Measurements from ENCODE around the gene ATRIP. TPM values are rescaled to one million over a fixed set of nuclear protein-coding genes. Genes with fewer than 3 reads are reported as not detected.

The ATRIP gene
- total RNA-seq, 6 experiments from 2014 or later = 7.0 to 10.5 (median 8.2) TPM

DNA sequence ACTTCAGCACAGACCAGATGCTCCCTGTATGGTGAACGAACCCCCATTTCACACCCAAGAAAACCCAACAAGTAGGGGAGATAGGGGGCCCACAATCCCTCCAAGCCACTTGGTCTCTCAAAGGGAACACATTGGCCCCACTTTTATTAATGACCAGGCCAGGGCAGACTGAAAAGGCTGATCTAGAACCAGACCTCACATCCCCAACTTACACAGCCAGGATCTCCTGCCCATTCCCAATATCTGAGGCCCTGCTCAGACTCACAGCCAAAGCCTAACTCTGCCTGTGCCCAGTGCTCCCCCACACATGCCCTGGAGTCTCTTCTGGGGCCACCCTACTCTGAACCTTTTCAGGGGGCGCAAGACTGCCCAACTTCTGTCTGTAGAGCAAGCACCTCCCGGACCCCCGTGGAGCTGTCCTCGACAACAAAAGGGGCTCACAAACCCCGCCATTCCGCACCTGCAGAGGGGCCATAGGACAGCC is 18.4 kb upstream of the ATRIP start:
- no peak overlapping the region for H3K27ac Mint-ChIP-seq
- H3K9me3 Mint-ChIP-seq = no peaks in the 10 kb centered on the region
- peak overlapping the region; percentile 74 for H3K4me3 Mint-ChIP-seq
- DNase-seq = no peak
- TF ChIP-seq, protein P1, sequence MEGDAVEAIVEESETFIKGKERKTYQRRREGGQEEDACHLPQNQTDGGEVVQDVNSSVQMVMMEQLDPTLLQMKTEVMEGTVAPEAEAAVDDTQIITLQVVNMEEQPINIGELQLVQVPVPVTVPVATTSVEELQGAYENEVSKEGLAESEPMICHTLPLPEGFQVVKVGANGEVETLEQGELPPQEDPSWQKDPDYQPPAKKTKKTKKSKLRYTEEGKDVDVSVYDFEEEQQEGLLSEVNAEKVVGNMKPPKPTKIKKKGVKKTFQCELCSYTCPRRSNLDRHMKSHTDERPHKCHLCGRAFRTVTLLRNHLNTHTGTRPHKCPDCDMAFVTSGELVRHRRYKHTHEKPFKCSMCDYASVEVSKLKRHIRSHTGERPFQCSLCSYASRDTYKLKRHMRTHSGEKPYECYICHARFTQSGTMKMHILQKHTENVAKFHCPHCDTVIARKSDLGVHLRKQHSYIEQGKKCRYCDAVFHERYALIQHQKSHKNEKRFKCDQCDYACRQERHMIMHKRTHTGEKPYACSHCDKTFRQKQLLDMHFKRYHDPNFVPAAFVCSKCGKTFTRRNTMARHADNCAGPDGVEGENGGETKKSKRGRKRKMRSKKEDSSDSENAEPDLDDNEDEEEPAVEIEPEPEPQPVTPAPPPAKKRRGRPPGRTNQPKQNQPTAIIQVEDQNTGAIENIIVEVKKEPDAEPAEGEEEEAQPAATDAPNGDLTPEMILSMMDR (IDR thresholded peaks at IDR 0.05) = no peak
- H3K27me3 Mint-ChIP-seq (ENCODE audit: insufficient read depth) = no peaks in the 10 kb centered on the region
- H3K4me1 Mint-ChIP-seq (ENCODE audit: low read depth) = peaks cover 48% of the 10 kb centered on the region
- H3K36me3 Mint-ChIP-seq (ENCODE audit: low read depth) = peaks cover 6% of the 10 kb centered on the region

DNA sequence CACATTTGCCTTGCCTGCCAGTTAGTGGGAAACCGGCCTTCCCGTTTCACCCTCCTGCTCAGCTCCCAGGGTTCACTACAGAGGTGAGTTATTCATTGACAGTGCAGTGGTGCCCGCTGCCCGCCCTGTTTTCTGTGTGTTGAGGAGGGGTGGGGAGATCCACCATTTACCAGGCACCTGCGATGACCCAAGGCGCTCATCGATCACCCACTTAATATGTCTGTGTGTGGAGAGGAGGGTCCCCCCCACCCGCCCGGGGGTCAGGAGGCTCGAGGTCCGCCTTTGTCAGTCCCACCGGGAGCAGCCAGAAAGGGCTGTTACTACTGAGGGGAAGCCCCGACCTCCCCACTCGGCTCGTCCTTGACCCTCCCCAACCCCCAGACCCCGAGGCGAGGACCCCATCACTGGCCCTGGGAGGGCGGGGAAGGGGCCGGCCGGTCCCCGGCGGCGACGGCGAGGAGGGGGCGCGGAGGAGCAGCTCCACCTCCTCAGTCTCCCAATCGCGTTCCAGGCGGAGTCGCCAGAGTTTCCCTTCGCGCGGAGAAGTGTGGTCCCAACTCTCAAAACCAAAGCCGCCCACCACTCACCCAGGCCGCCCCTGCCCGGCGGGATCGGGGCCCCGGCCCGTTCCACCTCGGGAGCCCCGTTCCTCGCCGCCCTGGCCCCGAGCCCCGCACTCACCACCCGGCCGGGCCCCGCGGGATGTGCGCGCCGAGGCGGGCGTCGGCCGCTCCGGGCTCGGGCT is 17.8 kb upstream of the ATRIP start:
- H3K4me1 Mint-ChIP-seq (ENCODE audit: low read depth) = peaks cover 54% of the 10 kb centered on the region
- peaks cover 6% of the 10 kb centered on the region for H3K36me3 Mint-ChIP-seq (ENCODE audit: low read depth)
- TF ChIP-seq, protein P1 (IDR thresholded peaks at IDR 0.05) = no peak
- DNase-seq = no peak
- no peaks in the 10 kb centered on the region for H3K27me3 Mint-ChIP-seq (ENCODE audit: insufficient read depth)
- H3K27ac Mint-ChIP-seq = no peak overlapping the region
- no peaks in the 10 kb centered on the region for H3K9me3 Mint-ChIP-seq
- peak overlapping the region; percentile 74 for H3K4me3 Mint-ChIP-seq

DNA sequence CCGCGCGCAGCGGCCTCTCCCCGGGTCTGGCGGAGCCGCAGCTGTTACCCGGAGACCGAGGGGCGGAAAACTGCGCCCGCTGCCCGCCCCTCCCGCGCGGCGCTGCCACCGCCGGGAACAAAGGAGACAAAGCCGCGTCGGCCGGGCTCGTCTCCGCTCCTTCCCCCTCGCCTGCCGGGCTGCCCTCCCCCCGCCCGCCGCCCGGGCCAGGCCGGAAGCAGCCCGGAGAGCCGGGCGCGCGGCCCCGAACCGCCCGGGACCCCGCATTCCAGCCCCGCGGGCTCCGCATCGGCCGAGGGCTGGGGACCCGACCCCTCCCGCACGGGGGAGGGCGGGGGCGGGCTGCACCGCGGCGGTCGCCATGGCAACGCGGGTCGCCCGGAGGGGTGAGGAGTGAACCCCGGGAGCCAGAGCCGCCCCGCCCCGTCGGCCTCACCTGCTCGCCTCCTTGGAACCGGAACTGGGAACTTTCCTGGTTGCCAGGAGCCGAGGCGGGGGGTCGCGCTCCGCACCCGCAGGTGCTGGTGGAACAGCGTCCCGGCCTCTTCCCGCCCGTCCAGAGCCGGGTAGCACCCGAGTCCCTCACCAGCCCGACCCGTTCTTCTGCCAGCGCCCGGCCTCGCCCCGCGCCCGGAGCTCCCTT is 17.1 kb upstream of the ATRIP start:
- H3K36me3 Mint-ChIP-seq (ENCODE audit: low read depth) = peaks cover 6% of the 10 kb centered on the region
- H3K27me3 Mint-ChIP-seq (ENCODE audit: insufficient read depth) = no peaks in the 10 kb centered on the region
- peak overlapping the region; percentile 80 for H3K4me3 Mint-ChIP-seq
- TF ChIP-seq, protein P1 (IDR thresholded peaks at IDR 0.05) = no peak
- no peak for DNase-seq
- peak overlapping the region; percentile 67 for H3K27ac Mint-ChIP-seq
- H3K4me1 Mint-ChIP-seq (ENCODE audit: low read depth) = peaks cover 61% of the 10 kb centered on the region
- no peaks in the 10 kb centered on the region for H3K9me3 Mint-ChIP-seq

DNA sequence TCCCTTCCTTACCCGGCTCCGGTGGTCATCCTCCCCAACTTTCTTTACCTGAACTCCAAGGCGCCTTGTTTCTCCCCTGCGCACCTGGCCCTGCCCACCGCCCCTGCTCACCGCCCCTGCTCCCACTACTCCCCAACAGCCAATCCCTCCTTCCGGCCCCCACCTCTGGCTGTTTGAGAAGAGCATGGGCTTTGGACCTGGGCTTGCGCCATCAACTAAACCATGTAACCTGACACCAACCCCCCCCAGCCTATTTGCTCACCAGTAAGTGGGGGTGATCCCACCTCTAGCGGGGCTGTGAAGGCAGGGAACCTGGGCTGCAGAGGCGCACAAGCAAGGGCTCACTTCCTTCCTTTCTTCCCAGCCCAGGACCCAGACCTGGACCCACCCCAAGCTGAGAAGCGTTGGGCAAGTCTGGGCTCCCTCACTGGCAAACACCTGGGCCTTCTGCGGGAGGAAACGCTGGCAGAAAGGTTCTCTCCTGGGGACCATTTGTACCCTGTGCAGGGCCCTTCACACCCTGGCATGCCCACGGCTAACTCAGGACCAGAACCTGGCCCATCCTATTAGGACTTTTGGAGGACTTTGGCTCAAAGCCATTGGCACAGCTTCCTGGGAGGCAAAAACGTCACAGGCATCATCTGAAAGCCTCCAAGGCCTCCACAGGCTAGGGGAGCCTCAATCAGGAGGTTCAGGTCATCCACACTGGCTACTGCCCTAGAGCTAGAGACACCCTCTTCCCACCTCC is 16.4 kb upstream of the ATRIP start, which contains the start of gene PLXNB1:
TSS of gene PLXNB1 (minus strand) at position 127 of the 748 bp plus-strand sequence. CDS start 5,475 bp downstream, outside the sequence.
- Mint-ChIP-seq H3K4me3 (peak within 1 kb of the TSS; percentile 80), H3K27me3 (ENCODE audit: insufficient read depth) (no peaks in the 10 kb centered on the region), H3K27ac (peak within 1 kb of the TSS; percentile 67), H3K36me3 (ENCODE audit: low read depth) (peaks cover 6% of the 10 kb centered on the region), H3K4me1 (ENCODE audit: low read depth) (peaks cover 59% of the 10 kb centered on the region), H3K9me3 (no peaks in the 10 kb centered on the region)
- DNase-seq = no peak
- TF ChIP-seq, protein P1 (IDR thresholded peaks at IDR 0.05) = no peak

DNA sequence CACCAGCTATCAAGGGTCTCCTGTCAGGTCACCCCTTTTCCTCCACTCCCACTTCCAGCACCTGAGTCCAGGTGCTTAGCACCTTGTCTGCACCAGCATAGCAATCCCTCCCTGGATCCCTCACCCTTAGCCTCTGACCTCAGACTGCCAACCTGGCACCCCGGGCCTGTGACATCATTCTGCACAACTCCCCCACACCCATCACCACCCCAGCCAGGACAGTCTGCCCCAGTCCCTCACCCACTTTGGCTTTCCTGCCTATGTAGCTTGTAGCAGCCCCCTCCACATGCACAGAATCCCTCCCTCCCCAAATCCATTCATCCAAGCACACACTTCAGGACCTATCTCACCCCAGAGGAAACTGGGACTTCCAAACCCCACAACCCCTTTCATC is 15.8 kb upstream of the ATRIP start:
- H3K27ac Mint-ChIP-seq = no peak overlapping the region; the same call in 1 of the 2 replicates
- no peaks in the 10 kb centered on the region for H3K27me3 Mint-ChIP-seq (ENCODE audit: insufficient read depth)
- DNase-seq = no peak
- TF ChIP-seq, protein P1 (IDR thresholded peaks at IDR 0.05) = no peak
- peaks cover 59% of the 10 kb centered on the region for H3K4me1 Mint-ChIP-seq (ENCODE audit: low read depth)
- H3K4me3 Mint-ChIP-seq = no peak overlapping the region
- no peaks in the 10 kb centered on the region for H3K9me3 Mint-ChIP-seq
- H3K36me3 Mint-ChIP-seq (ENCODE audit: low read depth) = peaks cover 6% of the 10 kb centered on the region

Measured in HFFc6 (cell line).